ENCODE measurements around the gene SOBP. TPM values are rescaled to one million over a fixed set of nuclear protein-coding genes. Genes with fewer than 3 reads are reported as not detected.

Gene SOBP
- total RNA-seq, 2 experiments from 2014 or later, result 0.23 to 0.49 TPM

DNA sequence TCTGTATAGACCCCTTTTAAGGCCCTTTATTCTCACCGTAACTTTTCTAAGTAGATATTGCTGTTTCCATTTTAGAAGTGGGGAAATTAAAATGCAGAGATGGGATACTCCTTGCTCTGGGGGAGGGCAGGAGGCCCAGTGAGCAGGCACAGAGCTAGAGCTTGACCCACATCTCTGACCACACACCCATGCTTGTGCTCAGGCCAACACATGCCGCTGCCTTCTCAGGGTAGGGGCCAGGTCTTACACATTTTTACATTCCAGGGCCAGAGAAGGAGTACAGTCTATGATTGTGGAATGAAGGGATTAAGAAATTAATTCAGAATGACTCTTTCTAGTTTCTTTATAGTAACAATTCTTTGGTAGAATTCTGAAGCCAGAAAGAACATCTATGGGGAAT lies 104.8 kb downstream of the SOBP start:
- DNase-seq (no peak), ATAC-seq (no peak)
- CTCF ChIA-PET, result interaction anchor here (0.7 to 1.1 kb wide), 2 partner anchors 8 to 80 kb away, joined by 3 read pairs; no protein-coding TSS in a partner anchor
- Mint-ChIP-seq H3K9me3 (ENCODE audit: low read depth) (no peaks in the 10 kb centered on the region), H3K4me3 (no peak overlapping the region), H3K27ac (no peak overlapping the region), H3K27me3 (peaks cover 16% of the 10 kb centered on the region), H3K36me3 (ENCODE audit: low read depth) (no peaks in the 10 kb centered on the region), H3K4me1 (no peaks in the 10 kb centered on the region)
- POLR2A ChIA-PET, result no interaction called here
- intact Hi-C loops (cut with DNase I, micrococcal nuclease), result no loop called here

DNA sequence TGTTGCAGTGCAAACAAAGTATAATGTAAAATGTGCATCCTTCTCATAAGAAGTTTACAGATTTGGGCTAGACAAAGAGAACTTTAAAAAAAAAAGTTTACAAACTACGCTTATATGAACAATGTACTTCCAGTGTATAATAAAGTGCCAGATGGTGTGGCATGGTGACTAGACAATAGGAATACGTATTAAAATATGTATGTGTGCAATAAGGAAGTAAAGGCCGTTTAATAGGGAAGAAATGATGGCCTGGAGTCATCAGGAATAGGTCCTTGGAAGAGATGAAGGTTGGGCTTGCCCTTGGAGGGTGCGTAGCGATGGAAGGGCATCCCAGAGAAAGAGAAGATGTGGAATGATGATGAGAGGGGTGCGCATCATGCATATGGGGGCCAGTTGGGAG lies 108.2 kb downstream of the SOBP start:
- DNase-seq (no peak), ATAC-seq (no peak)
- no peaks in the 10 kb centered on the region for H3K9me3 Mint-ChIP-seq (ENCODE audit: low read depth)
- POLR2A ChIA-PET, result interaction anchor here (0.6 kb wide), 1 partner anchor 1303 kb away, joined by 3 read pairs; no protein-coding TSS in a partner anchor
- H3K4me1 Mint-ChIP-seq, result no peaks in the 10 kb centered on the region
- no peak overlapping the region for H3K27ac Mint-ChIP-seq
- no peaks in the 10 kb centered on the region for H3K36me3 Mint-ChIP-seq (ENCODE audit: low read depth)
- H3K4me3 Mint-ChIP-seq, result no peak overlapping the region
- peaks cover 10% of the 10 kb centered on the region for H3K27me3 Mint-ChIP-seq
- intact Hi-C loops (cut with DNase I, micrococcal nuclease), result no loop called here
- CTCF ChIA-PET, result interaction anchor here (2.4 kb wide), 1 partner anchor 10 kb away, joined by 5 read pairs; no protein-coding TSS in a partner anchor

DNA sequence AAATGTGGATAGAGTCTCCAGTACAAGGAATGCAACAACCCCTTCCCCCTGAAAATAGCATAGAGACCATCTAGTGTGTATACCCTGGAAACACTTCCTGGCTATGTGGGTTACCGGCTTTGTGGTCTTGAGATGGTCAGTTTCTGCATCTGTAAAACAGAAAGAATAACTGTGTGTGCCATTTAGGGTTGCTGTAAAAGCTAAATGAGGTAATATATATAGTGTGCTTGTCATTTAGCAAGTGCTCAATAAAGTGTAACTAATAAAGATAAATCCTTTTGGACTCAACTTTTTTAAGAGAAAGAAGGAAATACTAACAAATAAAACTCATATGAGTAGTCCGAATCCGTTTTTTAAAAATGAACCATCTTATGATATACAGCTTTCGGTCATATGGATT lies 109.1 kb downstream of the SOBP start:
- intact Hi-C loops (cut with DNase I, micrococcal nuclease), result no loop called here
- DNase-seq, result no peak
- POLR2A ChIA-PET, result no interaction called here
- ATAC-seq, result no peak
- no peaks in the 10 kb centered on the region for H3K9me3 Mint-ChIP-seq (ENCODE audit: low read depth)
- no peaks in the 10 kb centered on the region for H3K4me1 Mint-ChIP-seq
- H3K27me3 Mint-ChIP-seq, result peaks cover 10% of the 10 kb centered on the region
- CTCF ChIA-PET, result no interaction called here
- H3K36me3 Mint-ChIP-seq (ENCODE audit: low read depth), result no peaks in the 10 kb centered on the region
- no peak overlapping the region for H3K4me3 Mint-ChIP-seq
- H3K27ac Mint-ChIP-seq, result no peak overlapping the region

DNA sequence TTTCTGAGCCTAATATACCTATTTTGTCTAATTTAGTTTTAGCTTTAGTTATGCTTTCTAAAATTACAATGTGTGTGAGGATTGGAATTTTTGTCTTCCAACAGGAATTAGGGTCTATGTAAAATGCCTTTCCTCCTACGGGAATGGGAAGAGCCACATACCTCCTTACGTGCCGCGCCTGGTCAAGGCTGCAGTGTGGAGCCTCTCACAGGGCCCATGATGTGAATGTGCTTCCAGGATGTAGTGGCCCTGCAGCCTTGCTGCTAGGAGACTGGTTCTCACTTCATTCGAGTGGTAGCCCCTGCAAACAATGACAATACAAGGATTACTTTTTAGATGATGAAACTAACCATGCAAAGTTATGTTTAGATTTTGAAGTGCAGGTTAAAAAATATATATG lies 110.2 kb downstream of the SOBP start:
- no peak overlapping the region for H3K4me3 Mint-ChIP-seq
- peaks cover 10% of the 10 kb centered on the region for H3K27me3 Mint-ChIP-seq
- intact Hi-C loops (cut with DNase I, micrococcal nuclease), result no loop called here
- no peaks in the 10 kb centered on the region for H3K4me1 Mint-ChIP-seq
- no peak for DNase-seq
- H3K36me3 Mint-ChIP-seq (ENCODE audit: low read depth), result no peaks in the 10 kb centered on the region
- no peaks in the 10 kb centered on the region for H3K9me3 Mint-ChIP-seq (ENCODE audit: low read depth)
- no peak for ATAC-seq
- ChIA-PET CTCF (interaction anchor here (0.6 kb wide), 1 partner anchor 51 kb away, joined by 3 read pairs; no protein-coding TSS in a partner anchor), POLR2A (no interaction called here)
- H3K27ac Mint-ChIP-seq, result no peak overlapping the region

DNA sequence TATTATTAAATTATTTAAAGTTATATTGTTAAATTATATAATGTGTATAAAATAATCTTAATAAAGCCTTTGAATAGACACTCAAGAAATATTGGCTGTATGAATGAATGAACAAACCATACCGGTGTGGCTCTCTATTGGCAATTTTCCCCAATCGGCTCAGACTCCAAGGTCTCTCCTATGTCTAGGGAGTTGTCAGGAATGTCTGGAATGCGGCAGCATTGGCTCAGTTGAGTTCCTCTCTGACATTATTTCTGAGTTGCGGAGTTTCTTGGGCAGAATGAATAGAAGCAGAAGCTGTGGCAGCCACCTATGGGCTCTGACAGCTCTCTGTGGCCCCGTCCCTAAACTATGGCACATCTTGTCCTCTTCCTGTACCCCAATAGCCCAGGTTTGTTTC lies 111.0 kb downstream of the SOBP start:
- no peaks in the 10 kb centered on the region for H3K4me1 Mint-ChIP-seq
- no peak overlapping the region for H3K27ac Mint-ChIP-seq
- intact Hi-C loops (cut with DNase I, micrococcal nuclease), result no loop called here
- H3K4me3 Mint-ChIP-seq, result no peak overlapping the region
- ChIA-PET POLR2A (no interaction called here), CTCF (no interaction called here)
- DNase-seq (no peak), ATAC-seq (no peak)
- H3K36me3 Mint-ChIP-seq (ENCODE audit: low read depth), result no peaks in the 10 kb centered on the region
- peaks cover 10% of the 10 kb centered on the region for H3K27me3 Mint-ChIP-seq
- no peaks in the 10 kb centered on the region for H3K9me3 Mint-ChIP-seq (ENCODE audit: low read depth)

DNA sequence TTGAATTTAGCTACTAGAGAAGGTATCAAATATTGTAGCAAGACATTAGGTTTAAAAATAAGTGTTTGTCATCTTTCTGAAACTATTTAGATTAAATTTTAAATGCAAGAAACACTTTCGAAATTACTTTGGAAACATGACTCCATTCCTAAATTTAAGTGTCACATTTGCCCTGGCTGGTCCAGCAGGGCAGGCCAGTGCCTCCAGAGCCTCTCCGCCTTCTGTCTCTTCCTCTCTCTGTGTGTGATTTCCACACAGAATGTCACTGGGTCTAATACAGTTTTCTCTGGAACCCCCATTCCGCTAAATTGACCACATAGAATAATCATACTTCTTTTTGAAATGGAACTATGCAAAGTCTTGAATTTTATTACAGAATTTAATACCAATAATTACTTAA lies 111.5 kb downstream of the SOBP start:
- POLR2A ChIA-PET, result no interaction called here

DNA sequence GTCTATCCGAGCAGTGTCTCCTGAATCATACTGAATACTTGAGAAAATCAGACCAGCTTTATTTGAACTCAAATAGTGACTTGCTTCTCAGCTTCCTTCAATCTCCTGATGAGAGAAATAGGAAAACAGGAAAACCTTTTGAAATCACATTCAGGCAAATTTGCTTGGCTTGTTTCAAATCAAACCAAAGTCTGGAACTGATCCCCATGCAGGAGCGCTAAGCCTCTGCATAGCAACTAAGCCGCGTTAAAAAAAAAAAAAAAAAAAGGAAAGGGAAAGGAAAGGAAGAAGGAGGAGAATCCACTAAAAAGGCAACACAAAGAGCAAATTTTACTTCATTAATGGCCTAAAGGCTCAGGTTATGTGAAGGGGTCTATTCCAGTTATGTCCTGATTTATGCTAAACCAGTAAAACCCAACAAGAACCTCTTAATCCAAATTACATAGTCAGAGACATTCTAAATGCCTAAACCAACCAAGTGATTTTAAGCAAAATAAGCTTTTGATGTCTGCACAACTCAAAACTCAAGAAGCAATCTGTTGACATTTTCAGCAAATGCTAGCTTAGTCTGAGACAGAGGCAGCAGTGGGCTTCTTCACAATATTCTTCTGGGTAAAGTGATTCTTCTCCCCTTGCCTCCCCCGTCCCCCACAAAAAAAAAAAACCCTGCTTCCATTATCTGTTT lies 112.5 kb downstream of the SOBP start:
- ATAC-seq (no peak), DNase-seq (no peak)
- H3K9me3 Mint-ChIP-seq (ENCODE audit: low read depth), result no peaks in the 10 kb centered on the region
- no peak overlapping the region for H3K27ac Mint-ChIP-seq
- H3K4me1 Mint-ChIP-seq, result no peaks in the 10 kb centered on the region
- ChIA-PET POLR2A (interaction anchor here (0.6 kb wide), 1 partner anchor 442 kb away, joined by 3 read pairs; no protein-coding TSS in a partner anchor), CTCF (no interaction called here)
- no peak overlapping the region for H3K4me3 Mint-ChIP-seq
- H3K36me3 Mint-ChIP-seq (ENCODE audit: low read depth), result no peaks in the 10 kb centered on the region
- H3K27me3 Mint-ChIP-seq, result peaks cover 12% of the 10 kb centered on the region
- intact Hi-C loops (cut with DNase I, micrococcal nuclease), result no loop called here

More for the DNA sequence above, 111.5 kb downstream of the SOBP start:
- no peak for ATAC-seq
- CTCF ChIA-PET, result interaction anchor here (0.6 kb wide), 1 partner anchor 420 kb away, joined by 3 read pairs; no protein-coding TSS in a partner anchor
- H3K27me3 Mint-ChIP-seq, result peaks cover 10% of the 10 kb centered on the region
- H3K4me1 Mint-ChIP-seq, result no peaks in the 10 kb centered on the region
- H3K9me3 Mint-ChIP-seq (ENCODE audit: low read depth), result no peaks in the 10 kb centered on the region
- no peak for DNase-seq
- intact Hi-C loops (cut with DNase I, micrococcal nuclease), result no loop called here
- H3K4me3 Mint-ChIP-seq, result no peak overlapping the region
- H3K36me3 Mint-ChIP-seq (ENCODE audit: low read depth), result no peaks in the 10 kb centered on the region
- H3K27ac Mint-ChIP-seq, result no peak overlapping the region

DNA sequence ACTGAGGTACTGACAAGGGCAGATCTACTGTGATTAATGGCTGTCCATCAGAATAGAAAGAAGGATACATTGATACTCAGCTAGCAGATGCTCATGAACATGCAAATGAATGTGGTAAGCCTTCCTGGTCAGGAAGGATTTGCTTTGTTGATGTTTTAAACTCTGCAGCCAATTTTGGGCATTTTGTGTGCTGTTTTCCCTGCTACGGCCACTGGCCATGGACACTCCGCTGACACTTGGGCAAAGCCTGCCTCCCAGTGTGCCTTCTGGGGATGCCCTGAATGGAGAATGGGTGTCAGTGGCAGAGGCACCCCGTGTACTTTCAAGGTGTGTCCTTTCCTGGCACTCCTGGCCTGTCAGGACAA lies 113.1 kb downstream of the SOBP start:
- Mint-ChIP-seq H3K4me3 (no peak overlapping the region), H3K4me1 (no peaks in the 10 kb centered on the region), H3K27ac (no peak overlapping the region), H3K36me3 (ENCODE audit: low read depth) (no peaks in the 10 kb centered on the region), H3K27me3 (peaks cover 11% of the 10 kb centered on the region), H3K9me3 (ENCODE audit: low read depth) (no peaks in the 10 kb centered on the region)
- ATAC-seq, result no peak
- ChIA-PET CTCF (no interaction called here), POLR2A (no interaction called here)
- intact Hi-C loops (cut with DNase I, micrococcal nuclease), result no loop called here
- DNase-seq, result no peak

DNA sequence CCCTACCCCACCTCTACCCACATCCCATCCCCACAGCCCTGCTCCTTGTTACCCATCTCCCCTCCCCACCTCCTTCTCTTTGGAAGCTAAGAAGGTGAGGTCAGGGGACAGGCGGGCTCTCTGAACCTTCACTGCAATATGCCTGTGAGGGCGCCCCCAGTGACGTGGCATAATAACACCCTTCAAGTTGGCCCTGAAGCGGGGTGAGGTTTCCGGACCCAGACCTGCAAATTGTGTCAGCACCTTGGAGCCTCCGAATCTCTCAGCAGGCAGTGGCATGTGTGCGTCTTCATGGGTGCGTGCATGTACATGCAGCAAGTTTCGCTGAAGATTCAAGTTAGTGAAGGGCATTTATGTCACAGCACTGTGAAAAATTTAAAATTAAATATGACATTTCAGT lies 114.6 kb downstream of the SOBP start:
- ATAC-seq, result no peak
- Mint-ChIP-seq H3K36me3 (ENCODE audit: low read depth) (no peaks in the 10 kb centered on the region), H3K27me3 (peaks cover 6% of the 10 kb centered on the region), H3K27ac (no peak overlapping the region), H3K9me3 (ENCODE audit: low read depth) (no peaks in the 10 kb centered on the region), H3K4me1 (no peaks in the 10 kb centered on the region), H3K4me3 (no peak overlapping the region)
- intact Hi-C loops (cut with DNase I, micrococcal nuclease), result no loop called here
- ChIA-PET CTCF (no interaction called here), POLR2A (no interaction called here)
- DNase-seq, result no peak

DNA sequence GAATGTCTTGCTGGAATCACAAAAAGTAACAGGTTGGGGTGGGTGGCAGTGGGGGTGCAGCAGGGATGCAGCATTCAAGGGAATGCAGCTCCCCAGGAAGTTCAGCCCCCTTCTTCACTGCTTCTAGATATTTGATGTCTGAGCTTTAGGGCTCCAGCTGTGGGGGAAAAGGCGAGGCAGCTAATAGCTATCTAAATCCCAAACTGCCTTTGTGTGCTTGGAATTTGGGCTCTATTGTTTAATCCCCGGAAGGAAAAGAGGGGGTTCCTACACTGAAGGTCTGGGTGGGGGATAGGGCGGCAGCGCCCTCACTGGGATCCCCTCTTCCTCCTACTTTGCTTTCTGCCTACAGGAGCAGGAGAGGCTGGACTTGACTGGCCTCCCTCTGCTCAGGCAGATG lies 116.5 kb downstream of the SOBP start:
- no peak for DNase-seq
- POLR2A ChIA-PET, result no interaction called here

DNA sequence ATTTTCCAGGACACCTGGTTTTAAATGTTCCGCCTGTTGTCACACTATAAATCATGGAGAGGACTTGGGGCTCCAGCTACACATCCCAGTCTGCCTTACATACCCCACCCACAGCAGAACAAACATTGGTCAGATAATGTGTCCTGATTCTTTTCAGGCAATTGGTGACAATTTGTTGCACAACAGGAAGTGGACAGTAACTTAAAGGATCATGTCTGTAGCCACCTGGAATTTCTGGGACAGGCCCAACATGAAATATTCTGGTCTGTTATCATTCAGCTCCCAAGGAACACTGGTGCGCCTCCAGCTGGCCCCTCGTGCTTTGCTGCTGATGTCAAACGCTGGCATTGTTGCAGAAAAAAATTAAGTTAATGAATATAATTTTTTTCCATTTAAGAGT lies 117.2 kb downstream of the SOBP start:
- no peak overlapping the region for H3K27ac Mint-ChIP-seq
- CTCF ChIA-PET, result no interaction called here
- no peaks in the 10 kb centered on the region for H3K4me1 Mint-ChIP-seq
- POLR2A ChIA-PET, result no interaction called here
- no peak overlapping the region for H3K4me3 Mint-ChIP-seq
- H3K36me3 Mint-ChIP-seq (ENCODE audit: low read depth), result no peaks in the 10 kb centered on the region
- DNase-seq (no peak), ATAC-seq (no peak)
- H3K9me3 Mint-ChIP-seq (ENCODE audit: low read depth), result no peaks in the 10 kb centered on the region
- H3K27me3 Mint-ChIP-seq, result peaks cover 4% of the 10 kb centered on the region
- intact Hi-C loops (cut with DNase I, micrococcal nuclease), result no loop called here

More for the DNA sequence above, 116.5 kb downstream of the SOBP start:
- peaks cover 4% of the 10 kb centered on the region for H3K27me3 Mint-ChIP-seq
- H3K4me1 Mint-ChIP-seq, result no peaks in the 10 kb centered on the region
- CTCF ChIA-PET, result interaction anchor here (0.6 to 0.7 kb wide), 2 partner anchors 38 to 952 kb away, joined by 3 to 4 read pairs; no protein-coding TSS in a partner anchor
- no peaks in the 10 kb centered on the region for H3K36me3 Mint-ChIP-seq (ENCODE audit: low read depth)
- H3K9me3 Mint-ChIP-seq (ENCODE audit: low read depth), result no peaks in the 10 kb centered on the region
- no peak for ATAC-seq
- intact Hi-C loops (cut with DNase I, micrococcal nuclease), result no loop called here
- H3K27ac Mint-ChIP-seq, result no peak overlapping the region
- no peak overlapping the region for H3K4me3 Mint-ChIP-seq

DNA sequence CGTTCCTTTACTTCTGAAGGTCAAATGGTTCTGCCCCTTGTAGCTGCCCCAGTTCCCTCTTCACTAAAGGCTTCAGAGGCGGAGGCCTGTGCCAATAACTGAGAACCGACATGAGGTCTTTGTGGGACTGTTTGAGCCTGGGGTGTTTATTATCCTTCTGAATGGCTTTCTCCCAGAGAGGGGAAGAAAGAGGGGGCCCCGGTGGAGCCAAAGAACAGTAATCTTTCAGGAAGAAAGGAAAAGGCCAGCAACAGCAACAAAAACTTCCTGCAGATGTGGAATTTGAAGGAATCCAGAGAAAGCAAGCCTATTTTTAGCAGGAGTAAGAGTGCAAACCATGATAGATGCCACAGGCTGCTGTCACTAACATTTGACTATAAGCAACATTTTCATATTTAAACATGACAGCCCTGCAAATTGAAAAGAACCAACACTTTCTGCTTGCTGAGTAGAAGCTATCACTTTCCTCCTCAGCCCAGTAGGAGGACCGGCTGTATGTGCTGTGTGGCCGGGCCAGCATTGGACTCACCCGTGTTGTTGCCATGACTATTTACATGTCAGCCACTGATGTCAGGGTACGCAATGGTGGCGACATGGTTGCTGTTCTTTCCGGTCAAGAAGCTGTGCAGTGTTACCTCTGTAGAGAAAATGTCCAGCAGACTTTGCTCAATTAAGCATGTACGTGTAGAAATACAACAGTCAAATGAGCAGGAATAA lies 121.3 kb downstream of the SOBP start:
- ATAC-seq, result no peak
- no peak for DNase-seq
- no peaks in the 10 kb centered on the region for H3K4me1 Mint-ChIP-seq
- H3K36me3 Mint-ChIP-seq (ENCODE audit: low read depth), result no peaks in the 10 kb centered on the region
- H3K4me3 Mint-ChIP-seq, result no peak overlapping the region
- no peaks in the 10 kb centered on the region for H3K9me3 Mint-ChIP-seq (ENCODE audit: low read depth)
- H3K27me3 Mint-ChIP-seq, result peaks cover 2% of the 10 kb centered on the region
- H3K27ac Mint-ChIP-seq, result no peak overlapping the region
- POLR2A ChIA-PET, result interaction anchor here (0.8 kb wide), 1 partner anchor 25 kb away, joined by 3 read pairs; no protein-coding TSS in a partner anchor
- CTCF ChIA-PET, result no interaction called here
- intact Hi-C loops (cut with DNase I, micrococcal nuclease), result no loop called here
